ENCODE data around the gene TCEA3.

GRCh38 chr1:23395154-23395724 lies 29.3 kb downstream of the TCEA3 start:
- TF ChIP-seq EZH2phosphoT487 (IDR thresholded peaks at IDR 0.05; ENCODE audit: insufficient read depth, low read depth) = no peak
- no peak for TF ChIP-seq EZH2 (IDR thresholded peaks at IDR 0.05; ENCODE audit: insufficient read depth, poor library complexity, severe bottlenecking)

Data from GM23248 (cell line).